Gastrocnemius medialis (tissue), 4 donors: ENCODE data around the gene GTSF1L. TPM values are rescaled to one million over a fixed set of nuclear protein-coding genes. Genes with fewer than 3 reads are reported as not detected.

Source experiments
- ATAC-seq, 2 donors: fragments of 150-250 bp; one replicate each; pipeline ENCODE4 v1.9.1; 2016
- DNase-seq, 2 donors: peaks; one replicate each; pipeline ENCODE4 v3.0.0-alpha.2; 2019
- H3K27ac ChIP-seq, 4 donors: fragments of 200-600 bp; sonication (generic); 1 replicate in 1 of 4; 2 replicates in 3 of 4; pipeline ENCODE4 v1.5.1; 2016 to 2018; ENCODE audit warnings: mild to moderate bottlenecking in 2 of 4, moderate library complexity in 1 of 4
- H3K27me3 ChIP-seq, 3 donors: fragments of 200-600 bp; sonication (generic) in 2 of 3; 1 replicate in 1 of 3; 2 replicates in 2 of 3; pipeline versions ENCODE4 v1.5.1 to v1.6.0; 2016 to 2019; ENCODE audit warnings: mild to moderate bottlenecking in 1 of 3, moderate library complexity in 1 of 3
- H3K36me3 ChIP-seq, 2 donors: fragments of 200-600 bp; sonication (generic) in 1 of 2; one replicate each; pipeline ENCODE4 v1.5.1; 2017 to 2018
- H3K4me1 ChIP-seq, 2 donors: fragments of 200-600 bp; sonication (generic) in 1 of 2; one replicate each; pipeline ENCODE4 v1.5.1; 2016 to 2017; ENCODE audit warnings: mild to moderate bottlenecking in 2 of 2
- H3K4me3 ChIP-seq, 4 donors: fragments of 200-600 bp; sonication (generic) in 3 of 4; 1 replicate in 1 of 4; 2 replicates in 3 of 4; pipeline ENCODE4 v1.5.1; 2016 to 2019; ENCODE audit warnings: mild to moderate bottlenecking in 2 of 4
- H3K9me3 ChIP-seq, 3 donors: fragments of 200-600 bp; sonication (generic) in 2 of 3; 1 replicate in 1 of 3; 2 replicates in 2 of 3; pipeline ENCODE4 v1.5.1; 2016 to 2019
- CTCF ChIP-seq, 5 experiments: fragments of 450-650 bp in 3 of 5; fragments of 200-600 bp in 2 of 5; sonication (generic) in 2 of 5; IDR thresholded peaks in 4 of 5; conservative IDR thresholded peaks in 1 of 5; 1 replicate in 4 of 5; 2 replicates in 1 of 5; pipeline ENCODE4 v1.5.1; 2016 to 2019; ENCODE audit warnings: antibody characterized with exemption in 5 of 5, mild to moderate bottlenecking in 3 of 5, moderate library complexity in 3 of 5
- POLR2A ChIP-seq, 2 donors: fragments of 450-650 bp; IDR thresholded peaks; one replicate each; pipeline ENCODE4 v1.6.1; 2017; ENCODE audit warnings: antibody characterized with exemption in 2 of 2, mild to moderate bottlenecking in 2 of 2, moderate library complexity in 2 of 2
- in situ Hi-C, 4 donors: fragments of 200-750 bp; cut with MboI; loops; one replicate each; pipeline versions ENCODE4 v1.15.0 to v1.8.0; 2017; ENCODE audit warnings: low sequenced_read_pairs in 4 of 4
- intact Hi-C: fragments of 100-400 bp; cut with DNase I; formaldehyde crosslinking; loops from one replicate; pipeline ENCODE4 v1.15.1; 2023; ENCODE audit warnings: low total_unique reads
- total RNA-seq, 4 donors: library from RNA; depleted of rRNA; stranded (reverse); fragments of >200 nt; gene quantifications; one replicate each; pipeline versions ENCODE4 v1.1.0 to v1.2.3, GENCODE V29; 2016

Gene GTSF1L
- total RNA-seq, 4 donors from 2014 or later = not detected

DNA sequence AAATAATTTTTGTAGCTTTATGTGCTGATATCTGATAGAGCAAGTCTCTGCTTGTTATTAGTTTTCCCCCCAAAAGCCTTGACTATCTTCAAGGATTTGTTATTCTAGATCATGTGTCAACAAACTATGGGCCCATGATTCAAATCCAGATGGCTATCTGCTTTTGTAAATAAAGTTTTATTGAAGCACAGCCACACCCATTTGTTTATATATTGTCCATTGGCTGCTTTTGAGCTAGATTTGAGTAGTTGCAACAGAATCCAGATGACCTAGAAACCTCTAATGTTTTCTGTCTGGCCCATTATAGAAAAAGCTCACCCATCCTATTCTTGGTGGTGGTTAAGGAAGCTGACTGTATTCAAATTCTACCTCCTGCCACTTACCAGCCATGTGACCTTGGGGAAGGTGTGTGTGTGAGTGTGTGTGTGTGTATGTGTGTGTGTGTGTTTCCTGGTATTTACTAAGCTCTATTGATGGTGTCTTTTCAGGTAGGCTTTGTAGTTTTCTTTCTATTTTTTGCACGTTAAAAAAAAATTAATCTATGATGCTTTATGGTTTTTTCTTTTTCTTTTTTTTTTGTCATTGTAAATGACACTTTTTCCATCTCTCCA, 1.3 kb upstream of the GTSF1L start:
- ATAC-seq (no peak), DNase-seq (no peak)
- Histone ChIP-seq H3K4me3 (no peak overlapping the region), H3K9me3 (no peaks in the 10 kb centered on the region), H3K27ac (no peak overlapping the region), H3K4me1 (no peaks in the 10 kb centered on the region), H3K36me3 (no peaks in the 10 kb centered on the region), H3K27me3 (no peaks in the 10 kb centered on the region)
- intact Hi-C loops = no loop called here
- TF ChIP-seq POLR2A (IDR thresholded peaks at IDR 0.05) = no peak
- TF ChIP-seq CTCF (IDR thresholded peaks at IDR 0.05 in 4 of 5, conservative IDR thresholded peaks at IDR 0.05 in 1 of 5) = no peak
- in situ Hi-C loops = no loop called here

DNA sequence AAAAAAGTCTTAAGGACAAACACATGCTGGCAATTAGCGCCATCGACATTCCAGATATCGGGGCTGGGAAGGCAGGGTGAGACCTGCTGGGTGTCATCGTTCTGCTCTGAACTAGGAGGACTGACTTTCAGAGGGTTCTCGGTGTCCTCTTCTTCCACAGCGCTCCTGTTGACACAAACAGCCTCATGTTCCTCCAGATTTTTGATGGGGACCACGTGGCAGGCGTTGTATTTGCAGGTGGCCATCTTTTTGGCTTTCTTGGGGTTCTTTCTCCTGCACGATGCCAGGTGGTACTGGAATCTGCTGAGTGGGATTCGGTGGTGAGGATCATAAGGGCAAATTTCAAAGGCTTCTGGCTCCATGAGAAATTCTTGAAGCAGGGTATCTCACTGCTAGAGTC, 469 bp downstream of the GTSF1L start:
- in situ Hi-C loops = no loop called here
- no peaks in the 10 kb centered on the region for H3K27me3 ChIP-seq
- intact Hi-C loops = no loop called here
- H3K4me3 ChIP-seq = no peak overlapping the region
- DNase-seq = no peak
- no peaks in the 10 kb centered on the region for H3K36me3 ChIP-seq
- no peaks in the 10 kb centered on the region for H3K4me1 ChIP-seq
- TF ChIP-seq CTCF (IDR thresholded peaks at IDR 0.05 in 4 of 5, conservative IDR thresholded peaks at IDR 0.05 in 1 of 5) (no peak), POLR2A (IDR thresholded peaks at IDR 0.05) (no peak)
- no peak for ATAC-seq
- no peak overlapping the region for H3K27ac ChIP-seq
- no peaks in the 10 kb centered on the region for H3K9me3 ChIP-seq

GRCh38 chr20:43725666-43726065, 1.1 kb downstream of the GTSF1L start:
- no peaks in the 10 kb centered on the region for H3K27me3 ChIP-seq
- in situ Hi-C loops (no loop called here), intact Hi-C loops (no loop called here)
- TF ChIP-seq POLR2A (IDR thresholded peaks at IDR 0.05) (no peak), CTCF (IDR thresholded peaks at IDR 0.05 in 4 of 5, conservative IDR thresholded peaks at IDR 0.05 in 1 of 5) (no peak)
- no peak for DNase-seq
- no peaks in the 10 kb centered on the region for H3K4me1 ChIP-seq
- H3K4me3 ChIP-seq = no peak overlapping the region
- no peaks in the 10 kb centered on the region for H3K36me3 ChIP-seq
- ATAC-seq = no peak
- no peaks in the 10 kb centered on the region for H3K9me3 ChIP-seq
- no peak overlapping the region for H3K27ac ChIP-seq

DNA sequence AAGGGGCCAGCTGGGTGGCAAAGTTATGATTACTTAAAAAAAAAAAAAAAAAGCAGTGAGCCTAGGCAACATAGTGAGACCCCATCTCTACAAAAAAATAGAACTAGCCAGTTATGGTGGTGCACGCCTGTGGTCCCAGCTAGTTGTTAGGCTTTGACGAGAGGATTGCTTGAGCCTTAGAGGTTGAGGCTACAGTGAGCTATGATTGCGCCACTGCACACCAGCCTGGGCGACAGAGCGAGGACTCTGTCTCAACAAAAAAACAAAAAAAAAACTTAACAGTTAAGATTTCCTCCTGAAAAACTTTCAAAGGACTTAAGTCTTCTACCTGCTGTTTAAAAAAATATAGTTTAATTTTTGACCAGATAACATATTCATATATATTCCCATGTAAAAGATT, 2.4 kb downstream of the GTSF1L start:
- DNase-seq = no peak
- intact Hi-C loops = no loop called here
- no peak for ATAC-seq
- Histone ChIP-seq H3K27ac (no peak overlapping the region), H3K27me3 (no peaks in the 10 kb centered on the region), H3K4me1 (no peaks in the 10 kb centered on the region), H3K9me3 (no peaks in the 10 kb centered on the region), H3K36me3 (no peaks in the 10 kb centered on the region), H3K4me3 (no peak overlapping the region)
- in situ Hi-C loops = loop anchor here in 1 of 4 donors (25.0 kb wide), 1 partner anchor 88 kb away; no protein-coding TSS in a partner anchor
- TF ChIP-seq POLR2A (IDR thresholded peaks at IDR 0.05) = no peak
- TF ChIP-seq CTCF (IDR thresholded peaks at IDR 0.05 in 4 of 5, conservative IDR thresholded peaks at IDR 0.05 in 1 of 5) = no peak

- no peaks in the 10 kb centered on the region for H3K36me3 ChIP-seq
- TF ChIP-seq CTCF (IDR thresholded peaks at IDR 0.05 in 4 of 5, conservative IDR thresholded peaks at IDR 0.05 in 1 of 5) (no peak), POLR2A (IDR thresholded peaks at IDR 0.05) (no peak)
- ATAC-seq = no peak
- H3K27ac ChIP-seq = no peak overlapping the region
- DNase-seq = no peak
- H3K27me3 ChIP-seq = no peaks in the 10 kb centered on the region
- no peak overlapping the region for H3K4me3 ChIP-seq
- H3K9me3 ChIP-seq = no peaks in the 10 kb centered on the region
- intact Hi-C loops (no loop called here), in situ Hi-C loops (loop anchor here in 1 of 4 donors (25.0 kb wide), 1 partner anchor 89 kb away; no protein-coding TSS in a partner anchor)
- no peaks in the 10 kb centered on the region for H3K4me1 ChIP-seq
Measured at GRCh38 chr20:43723735-43724134, 3.1 kb downstream of the GTSF1L start.
